Measurements from ENCODE around the gene MTOR.

GRCh38 chr1:11301601-11302000 lies 39.2 kb upstream of the MTOR start:
- TF ChIP-seq, protein P1, sequence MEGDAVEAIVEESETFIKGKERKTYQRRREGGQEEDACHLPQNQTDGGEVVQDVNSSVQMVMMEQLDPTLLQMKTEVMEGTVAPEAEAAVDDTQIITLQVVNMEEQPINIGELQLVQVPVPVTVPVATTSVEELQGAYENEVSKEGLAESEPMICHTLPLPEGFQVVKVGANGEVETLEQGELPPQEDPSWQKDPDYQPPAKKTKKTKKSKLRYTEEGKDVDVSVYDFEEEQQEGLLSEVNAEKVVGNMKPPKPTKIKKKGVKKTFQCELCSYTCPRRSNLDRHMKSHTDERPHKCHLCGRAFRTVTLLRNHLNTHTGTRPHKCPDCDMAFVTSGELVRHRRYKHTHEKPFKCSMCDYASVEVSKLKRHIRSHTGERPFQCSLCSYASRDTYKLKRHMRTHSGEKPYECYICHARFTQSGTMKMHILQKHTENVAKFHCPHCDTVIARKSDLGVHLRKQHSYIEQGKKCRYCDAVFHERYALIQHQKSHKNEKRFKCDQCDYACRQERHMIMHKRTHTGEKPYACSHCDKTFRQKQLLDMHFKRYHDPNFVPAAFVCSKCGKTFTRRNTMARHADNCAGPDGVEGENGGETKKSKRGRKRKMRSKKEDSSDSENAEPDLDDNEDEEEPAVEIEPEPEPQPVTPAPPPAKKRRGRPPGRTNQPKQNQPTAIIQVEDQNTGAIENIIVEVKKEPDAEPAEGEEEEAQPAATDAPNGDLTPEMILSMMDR (conservative IDR thresholded peaks at IDR 0.05; ENCODE audit: low read length) = no peak
- TF ChIP-seq EZH2phosphoT487 (IDR thresholded peaks at IDR 0.05; ENCODE audit: borderline replicate concordance) = no peak
